ENCODE data around the gene P2RX1.

Gene P2RX1

DNA sequence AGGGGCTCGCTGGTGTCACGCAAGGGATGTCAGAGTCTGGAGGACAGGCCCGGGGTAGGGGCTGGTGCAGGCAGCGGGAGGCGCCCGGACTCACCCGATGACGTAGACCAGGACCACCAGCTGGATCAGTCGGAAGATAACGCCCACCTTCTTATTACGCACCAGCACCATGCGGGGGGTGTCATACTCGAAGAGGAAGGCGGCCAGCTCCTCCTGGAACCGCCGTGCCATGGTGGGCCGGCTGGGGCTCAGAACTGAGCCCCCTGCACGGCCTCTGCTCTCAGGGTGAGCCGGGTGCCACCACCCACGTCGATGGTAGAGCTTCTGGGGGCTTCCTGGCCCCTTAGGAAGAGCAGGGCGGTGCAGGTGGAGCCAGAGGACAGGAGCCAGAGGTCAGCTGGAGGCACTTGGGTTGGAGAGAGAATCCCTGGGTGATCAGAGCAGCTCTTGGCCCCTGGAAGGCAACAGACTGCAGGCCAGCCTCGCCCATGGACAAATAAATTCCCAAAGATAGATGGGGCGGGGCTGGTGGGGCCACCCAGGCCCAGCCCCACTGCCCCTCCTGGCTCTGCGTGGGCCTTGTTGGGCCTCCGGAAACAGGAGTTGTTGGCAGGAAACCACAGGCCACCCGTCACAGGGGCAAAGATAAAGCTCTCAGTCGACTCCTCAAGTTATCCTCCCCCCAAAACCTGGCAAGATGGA, at the start of gene P2RX1:
P2RX1 (minus strand) TSS at position 471 of the 702 bp plus-strand sequence; CDS start at position 231, 240 bp downstream.
- peak; percentile 25 for DNase-seq (ENCODE audit: low spot score)

DNA sequence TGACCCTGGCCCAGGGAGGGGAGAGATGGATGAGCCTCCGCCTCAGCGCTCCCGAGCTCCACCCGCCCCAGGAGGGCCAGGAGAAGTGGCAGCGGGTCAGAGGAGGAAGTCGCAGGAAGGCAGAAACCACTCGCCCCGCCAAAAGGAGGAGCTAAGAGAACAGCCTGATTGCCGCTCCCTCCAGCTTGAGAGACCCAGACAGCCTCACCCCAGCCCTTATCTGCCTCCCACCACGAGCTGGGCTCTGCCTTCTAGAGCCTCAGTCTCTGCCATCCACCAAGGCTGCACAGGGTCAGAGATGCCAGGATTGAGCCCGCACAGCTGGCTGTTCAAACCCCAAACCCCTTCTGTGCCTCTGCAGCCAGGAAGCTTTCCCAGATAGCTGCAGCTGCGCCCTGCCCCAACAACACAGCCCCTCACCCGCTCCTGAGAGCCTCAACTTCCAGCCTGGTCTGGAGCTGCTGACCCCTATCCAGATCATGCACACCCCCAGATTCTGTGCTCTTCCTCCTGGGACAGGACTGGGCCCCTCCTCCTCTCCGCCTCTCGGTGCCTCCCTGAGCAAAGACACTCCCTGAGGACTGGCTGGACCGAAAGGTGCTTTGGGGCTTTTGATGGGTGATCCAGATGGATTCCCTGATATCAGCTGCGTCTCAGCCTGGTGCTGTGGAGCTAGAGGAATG, 49.0 kb upstream of the P2RX1 start:
- peak; percentile 69 for DNase-seq (ENCODE audit: low spot score)

DNA sequence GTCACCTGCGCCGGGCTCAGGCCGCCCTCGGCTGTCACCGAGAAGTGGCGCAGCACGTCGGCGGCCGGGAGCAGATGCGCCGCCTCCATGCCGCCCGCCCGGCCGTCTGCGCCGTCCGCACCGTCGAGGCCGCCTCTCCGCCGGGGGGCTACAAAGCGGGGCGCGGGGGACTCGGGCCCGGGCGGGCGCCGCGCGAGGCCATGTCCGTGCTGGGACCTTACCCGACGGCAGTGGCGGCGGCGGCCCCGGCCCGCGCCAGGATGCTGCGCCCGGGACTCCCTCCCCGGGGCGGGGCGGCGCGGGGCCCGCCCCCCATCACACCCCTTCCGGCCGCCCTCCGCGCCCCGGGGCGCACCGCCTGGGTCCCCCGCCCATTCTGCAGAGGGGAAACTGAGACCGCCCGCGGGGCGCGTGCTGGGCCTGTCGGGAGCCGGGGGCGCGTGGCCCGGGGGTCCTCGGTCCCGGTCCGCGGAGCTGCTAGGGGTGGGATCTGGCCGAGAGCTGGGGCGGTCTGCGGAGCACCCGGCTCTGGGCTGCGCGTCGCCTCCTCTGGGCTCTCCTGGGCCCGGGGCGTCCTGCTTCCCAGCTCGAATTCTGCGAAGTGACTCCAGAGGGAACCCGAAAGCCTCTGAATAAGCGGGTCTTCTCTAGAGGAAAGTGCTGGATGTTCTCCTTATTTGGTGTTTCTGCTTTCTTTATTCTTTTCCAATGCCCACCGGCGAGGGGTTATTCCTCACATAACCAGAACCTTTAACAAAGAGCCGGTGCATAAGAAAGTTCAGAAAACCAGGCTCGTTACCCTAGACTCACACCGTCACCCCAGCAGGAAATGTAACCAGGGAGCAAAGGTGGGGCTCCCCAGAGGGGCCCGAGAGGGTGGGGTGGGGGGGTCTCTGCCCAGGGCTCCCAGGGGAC, 48.2 kb upstream of the P2RX1 start, which contains the start of gene ATP2A3:
ATP2A3 (minus strand) TSS at position 235 of the 915 bp plus-strand sequence; CDS start at position 89, 146 bp downstream.
- peak; percentile 61 for DNase-seq (ENCODE audit: low spot score)

DNA sequence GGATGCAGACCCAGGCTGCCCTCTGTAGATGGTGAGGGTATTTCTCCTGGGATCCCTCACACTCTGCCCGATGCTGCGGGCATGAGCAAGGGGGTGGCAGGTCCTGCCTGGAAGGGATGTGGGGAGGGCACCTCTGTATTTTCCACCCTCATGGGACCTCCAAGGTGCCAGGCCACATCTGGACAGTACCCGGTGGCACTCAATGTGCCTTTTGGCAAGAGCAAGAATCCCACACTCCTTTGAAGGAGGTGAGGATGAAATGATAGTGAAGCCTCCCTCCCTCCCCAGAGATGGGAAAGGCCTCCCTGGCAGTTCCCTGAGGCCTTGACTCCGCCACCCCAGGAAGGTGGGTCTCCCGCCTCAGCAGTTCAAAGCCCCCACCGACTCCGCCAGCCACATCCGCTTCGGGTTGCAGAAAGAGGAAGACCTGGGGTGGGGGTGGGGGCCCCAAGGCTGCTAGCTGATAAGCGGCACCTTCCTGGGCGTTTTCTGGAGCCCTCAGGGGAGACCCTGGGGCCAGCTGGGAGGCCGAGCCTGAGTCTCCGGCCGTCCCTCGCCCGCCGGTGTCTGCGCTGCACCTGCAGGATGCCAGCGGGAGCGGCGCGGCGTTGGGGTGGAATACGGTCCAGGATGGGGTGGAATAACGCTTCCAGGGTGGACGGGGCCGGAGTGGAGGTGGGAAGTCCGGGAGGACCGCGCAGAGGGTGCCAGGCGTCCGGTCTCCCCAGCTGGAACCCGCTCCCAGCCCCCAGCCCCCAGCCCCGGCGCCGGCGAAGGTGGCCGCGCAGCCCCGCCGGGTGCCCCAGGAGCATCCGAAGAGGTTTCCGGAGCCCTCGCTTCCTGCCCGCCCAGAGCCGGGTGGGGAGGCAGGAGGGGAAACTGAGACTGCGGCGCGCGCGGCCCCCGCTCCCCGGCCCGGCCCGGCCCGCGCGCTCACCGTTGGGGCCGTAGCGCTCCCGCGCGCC, 47.3 kb upstream of the P2RX1 start:
- peak; percentile 65 for DNase-seq (ENCODE audit: low spot score)

DNA sequence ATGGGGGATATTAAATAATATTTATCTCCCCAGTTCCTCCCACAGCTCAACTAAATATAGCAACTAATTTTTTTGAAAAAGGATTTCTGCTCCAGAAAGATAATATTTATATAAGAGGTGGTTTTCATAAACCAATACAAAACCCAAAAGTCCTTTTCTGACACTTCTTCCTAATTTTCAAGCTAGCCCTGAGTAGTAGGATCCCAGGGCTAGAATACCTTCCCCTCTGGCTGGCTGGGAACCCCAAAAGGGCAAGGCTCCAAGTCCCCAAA, 46.6 kb upstream of the P2RX1 start:
- DNase-seq (ENCODE audit: low spot score) = no peak

DNA sequence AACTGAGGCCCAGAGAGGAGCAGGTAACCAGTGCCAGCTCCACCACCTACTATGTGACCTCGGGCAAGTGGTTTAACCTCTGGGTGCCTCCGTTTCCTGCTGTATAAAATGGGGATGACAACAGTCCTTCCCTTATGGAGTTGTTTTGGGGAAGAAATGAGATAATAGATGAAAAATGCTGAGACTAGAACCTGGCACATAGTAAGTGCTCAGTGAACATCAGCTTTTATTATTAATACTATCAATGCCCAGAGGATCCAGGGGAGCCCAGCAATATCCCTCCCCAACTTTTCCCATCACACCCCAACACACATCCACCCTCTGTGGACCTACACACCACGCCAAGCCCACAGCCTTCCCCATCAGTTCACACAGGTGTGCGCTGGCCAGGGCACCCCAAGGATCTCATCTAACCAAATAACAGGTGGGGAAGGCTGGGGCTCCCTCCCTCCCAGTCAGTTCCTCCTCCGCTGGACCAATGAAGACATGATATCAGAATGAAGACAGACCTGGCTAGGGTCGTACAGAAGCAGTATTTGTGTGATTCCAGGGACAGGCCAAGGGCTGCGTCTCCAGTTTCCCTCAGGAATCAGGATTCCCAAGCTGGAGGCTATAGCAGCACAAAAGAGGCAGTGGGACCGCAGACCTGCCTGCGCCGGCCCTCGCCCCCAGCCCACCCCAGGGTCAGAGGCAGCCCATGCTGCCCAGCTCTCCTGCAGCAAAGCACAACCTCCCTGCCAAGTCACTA, 46.1 kb upstream of the P2RX1 start:
- no peak for DNase-seq (ENCODE audit: low spot score)

DNA sequence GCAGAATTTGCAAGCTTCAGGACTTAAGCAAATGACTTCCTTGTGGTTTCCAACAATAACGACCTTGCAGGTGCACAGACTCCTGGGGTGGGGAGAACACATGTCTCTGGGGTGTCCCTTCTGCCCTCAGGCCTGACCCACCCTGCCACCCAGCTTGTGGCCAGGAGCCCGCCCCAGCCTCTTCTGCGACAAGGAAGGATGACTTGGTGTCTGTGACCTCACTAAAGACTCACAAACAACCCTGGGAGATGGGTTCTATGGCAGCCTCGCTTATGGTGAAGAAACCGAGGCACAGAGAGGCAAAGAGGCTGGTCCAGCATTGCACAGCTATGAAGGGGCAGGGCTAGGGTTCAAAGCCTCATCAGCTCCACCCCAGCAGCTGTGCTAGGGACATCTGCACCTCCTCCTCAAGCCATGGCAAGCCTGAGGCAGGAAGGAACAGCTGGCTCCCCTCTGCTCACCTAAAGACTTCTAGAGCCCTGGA, 45.3 kb upstream of the P2RX1 start:
- DNase-seq (ENCODE audit: low spot score) = peak; percentile 35

DNA sequence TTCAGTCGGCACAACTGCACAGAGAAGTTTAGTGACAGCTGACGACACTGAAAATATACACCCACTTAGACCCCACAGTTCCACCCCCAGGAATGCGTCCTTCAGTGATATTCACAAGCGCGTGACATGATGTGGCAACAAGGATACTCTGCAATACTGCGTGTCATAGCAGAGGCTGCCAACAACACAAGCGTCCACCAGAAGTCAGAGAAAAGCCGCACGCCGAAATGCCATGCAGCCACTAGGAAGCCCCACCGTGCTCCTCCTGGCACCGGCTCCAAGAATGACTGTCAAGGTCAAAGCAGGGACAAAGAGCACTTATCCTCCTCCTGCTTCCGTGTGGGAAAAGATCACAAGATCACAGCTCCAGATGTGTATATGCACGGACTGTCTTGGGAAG, 44.5 kb upstream of the P2RX1 start:
- no peak for DNase-seq (ENCODE audit: low spot score)

DNA sequence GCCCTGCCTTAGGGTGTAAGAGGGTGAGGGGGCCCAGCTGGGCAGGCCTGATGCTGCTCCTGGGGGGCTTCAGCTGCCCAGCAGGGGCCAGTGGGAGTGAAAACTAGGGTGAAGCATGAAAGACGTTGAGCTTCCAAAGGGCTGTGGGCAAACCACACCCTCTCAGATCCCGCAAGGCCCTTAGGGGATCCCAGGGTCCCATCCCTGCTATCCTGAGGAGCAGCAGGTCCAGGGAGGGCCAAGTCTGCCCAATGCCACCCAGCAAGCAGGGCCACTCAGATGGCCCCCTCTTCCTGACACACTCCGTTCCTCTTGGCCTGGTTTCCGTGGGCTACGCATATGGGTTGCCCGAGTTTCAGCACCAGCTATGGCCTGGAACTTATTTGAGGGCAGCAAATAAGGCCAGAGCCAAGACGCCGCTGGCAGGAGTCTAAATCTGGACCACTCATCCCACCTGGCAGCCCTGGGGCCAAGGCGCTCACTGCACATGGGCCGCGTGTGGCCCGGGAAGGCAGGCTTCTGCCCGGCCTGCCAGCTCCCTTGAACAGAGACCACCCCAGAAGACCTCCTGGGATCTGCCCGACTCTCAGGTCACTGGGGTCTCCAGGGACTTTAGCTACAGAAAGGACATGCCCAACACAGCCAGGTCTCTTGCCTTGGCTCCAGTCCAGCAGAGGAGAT, 43.8 kb upstream of the P2RX1 start:
- no peak for DNase-seq (ENCODE audit: low spot score)

DNA sequence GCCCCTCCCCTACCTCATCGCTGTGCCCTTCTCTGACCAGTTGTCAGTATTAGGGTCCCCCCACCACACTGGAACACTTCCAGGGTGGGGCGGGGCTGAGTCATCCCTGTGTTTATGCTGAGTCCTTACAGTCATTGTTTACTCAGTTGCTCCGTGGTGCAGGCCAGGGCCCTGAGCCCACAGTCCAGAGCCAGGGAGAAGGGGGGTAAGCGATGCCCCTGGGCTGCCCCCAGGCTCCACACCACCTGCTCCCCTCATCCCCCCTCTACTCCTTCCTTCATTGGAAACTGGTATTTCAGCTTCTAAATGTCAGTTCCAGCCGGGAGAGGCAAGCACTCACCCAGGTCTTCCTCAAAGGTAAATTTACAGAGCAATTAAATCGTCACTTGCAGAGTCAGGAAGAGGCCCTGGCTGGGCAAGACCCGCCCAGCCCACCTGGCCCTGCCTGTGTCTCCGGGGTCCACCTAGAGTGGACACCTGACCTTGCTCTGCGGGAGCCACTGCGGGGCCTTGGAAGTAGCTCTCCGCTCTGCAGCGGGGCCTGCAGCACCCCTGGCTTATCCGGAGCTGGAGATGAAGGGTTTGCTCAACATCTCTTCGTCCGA, 43.1 kb upstream of the P2RX1 start:
- DNase-seq (ENCODE audit: low spot score) = no peak

DNA sequence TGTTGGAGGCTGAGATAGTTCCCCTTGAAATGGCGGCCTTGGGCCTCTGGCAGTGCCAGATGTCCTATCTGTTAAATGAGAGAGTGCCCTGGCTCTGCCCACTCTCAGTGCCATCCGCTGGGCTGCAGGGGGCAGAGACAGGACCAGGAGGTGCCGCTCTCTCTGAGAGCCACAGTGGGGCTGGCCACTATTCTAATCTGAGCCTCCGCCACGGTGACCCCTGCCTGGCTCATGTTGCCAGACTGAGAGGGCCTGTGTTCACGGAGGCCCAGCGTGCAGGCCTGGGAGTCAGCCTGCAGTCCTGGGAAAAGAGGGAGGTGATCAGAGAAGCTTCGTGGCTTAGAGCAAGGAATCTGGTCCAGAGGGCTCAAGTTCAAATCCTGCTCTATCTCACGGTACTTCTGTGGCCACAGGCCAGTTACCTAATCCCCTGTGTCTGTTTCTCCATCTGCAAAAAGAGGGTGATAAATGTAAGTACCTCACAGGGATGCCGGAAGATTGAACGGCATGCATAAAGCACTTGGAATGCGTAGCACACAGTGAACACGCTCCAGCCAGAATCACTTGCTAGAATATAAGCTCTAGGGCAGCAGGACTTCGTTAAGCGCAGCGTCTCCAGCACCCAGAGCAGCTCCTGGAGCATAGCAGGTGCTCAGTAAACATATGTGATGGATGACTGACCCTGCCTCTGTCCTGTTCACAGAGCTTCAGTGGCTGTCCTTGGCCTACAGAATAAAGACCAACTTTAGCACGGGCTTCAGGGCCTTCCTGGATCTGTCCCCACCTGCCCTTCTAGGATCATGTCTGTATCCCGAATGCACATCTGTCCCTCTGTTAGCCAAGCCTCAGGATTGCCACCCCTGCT, 41.7 kb upstream of the P2RX1 start:
- no peak for DNase-seq (ENCODE audit: low spot score)

DNA sequence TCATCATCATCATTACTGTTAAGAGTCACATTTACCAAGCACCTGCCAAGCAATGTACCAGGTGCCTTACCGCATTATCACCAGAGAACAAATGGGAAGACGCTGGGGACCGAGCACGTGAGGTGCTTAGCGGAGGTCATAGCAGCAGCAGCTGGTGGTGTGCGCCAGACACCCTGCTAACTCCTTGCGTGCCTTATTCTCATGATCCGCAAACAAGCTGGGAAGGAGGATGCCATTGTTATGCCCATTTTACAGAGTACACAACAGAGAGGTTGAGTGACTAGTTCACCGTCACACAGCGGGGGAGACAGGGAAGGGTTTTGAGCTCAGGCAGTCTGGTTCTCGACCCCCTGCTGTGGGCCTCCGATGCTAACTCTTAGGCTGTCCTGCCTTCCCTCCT, 40.7 kb upstream of the P2RX1 start:
- no peak for DNase-seq (ENCODE audit: low spot score)

DNA sequence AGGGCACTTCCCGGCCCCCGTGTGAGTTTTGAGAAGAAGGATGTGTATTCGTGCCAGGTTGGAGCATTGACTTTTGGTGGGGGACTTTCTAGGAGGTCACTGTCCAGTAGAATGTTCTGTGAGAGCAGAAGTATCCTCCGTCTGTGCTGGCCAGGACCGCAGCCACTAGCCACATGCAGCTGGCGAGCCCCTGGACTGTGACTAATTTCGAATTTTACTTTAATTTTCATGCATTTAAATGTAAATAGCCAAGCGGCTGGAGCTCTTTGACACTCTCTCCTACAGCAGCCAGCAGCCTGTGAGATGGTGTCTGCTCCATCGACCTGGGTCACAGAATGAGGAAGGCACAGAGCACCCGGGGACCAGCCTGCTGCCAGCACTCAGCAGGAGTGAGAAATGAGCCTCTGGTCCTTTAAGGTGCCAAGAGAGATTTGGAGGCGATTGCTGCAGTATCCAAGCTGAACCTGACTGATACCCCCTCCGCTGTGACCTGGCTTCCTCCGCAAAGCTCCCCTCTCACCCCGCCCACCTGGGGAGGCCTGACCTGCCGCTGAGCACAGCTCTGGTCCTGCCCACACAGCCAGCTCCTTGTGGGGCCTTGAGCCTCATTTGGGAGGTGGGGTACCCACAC, 40.2 kb upstream of the P2RX1 start:
- DNase-seq (ENCODE audit: low spot score) = no peak

DNA sequence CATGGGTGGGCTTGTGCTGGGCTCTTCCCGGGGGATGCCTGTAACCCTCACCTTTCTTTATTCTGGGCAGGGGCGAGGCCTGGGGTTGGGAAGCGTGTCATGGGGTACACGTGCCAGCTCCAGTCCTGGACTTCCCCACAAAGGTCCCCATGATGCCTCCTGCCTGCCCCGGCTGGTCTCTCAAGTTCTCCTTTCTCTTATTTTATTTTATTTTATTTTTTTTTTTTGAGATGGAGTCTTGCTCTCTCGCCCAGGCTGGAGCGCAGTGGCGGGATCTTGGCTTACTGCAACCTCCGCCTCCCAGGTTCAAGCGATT, 39.4 kb upstream of the P2RX1 start:
- DNase-seq (ENCODE audit: low spot score) = no peak

DNA sequence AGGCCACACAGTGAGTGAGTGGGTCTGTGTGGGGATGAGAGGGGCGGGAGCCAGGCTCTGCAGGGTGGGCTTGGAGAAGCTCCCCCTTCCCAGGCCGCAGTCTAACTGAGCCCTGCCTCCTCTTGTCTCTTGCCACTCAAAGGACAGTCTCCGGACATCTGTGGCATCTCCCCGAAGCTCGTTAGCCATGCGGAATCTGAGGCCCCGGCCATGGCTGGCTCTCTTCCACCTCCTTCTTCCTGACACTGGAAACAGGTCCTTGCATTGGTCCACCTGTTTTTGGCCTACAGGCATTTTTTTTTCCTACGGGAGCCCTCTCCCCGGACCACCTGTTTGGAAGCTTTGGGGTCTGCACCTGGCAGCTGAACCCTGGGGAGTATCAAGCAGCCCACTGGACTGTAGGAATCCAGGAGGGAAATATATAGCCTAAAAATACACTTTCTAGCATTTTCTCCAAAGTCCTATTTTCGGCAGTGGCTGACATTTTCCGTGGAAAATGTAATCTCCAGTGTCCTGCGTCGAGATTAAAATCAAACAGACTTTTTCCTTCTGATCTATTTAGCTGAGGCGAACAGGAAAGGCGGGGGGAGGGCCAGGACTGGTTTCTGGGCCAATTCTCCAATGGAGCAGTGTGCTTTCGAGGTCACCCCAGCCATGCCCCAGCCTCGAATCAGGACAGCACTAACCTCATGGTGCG, 38.9 kb upstream of the P2RX1 start:
- DNase-seq (ENCODE audit: low spot score) = no peak

DNA sequence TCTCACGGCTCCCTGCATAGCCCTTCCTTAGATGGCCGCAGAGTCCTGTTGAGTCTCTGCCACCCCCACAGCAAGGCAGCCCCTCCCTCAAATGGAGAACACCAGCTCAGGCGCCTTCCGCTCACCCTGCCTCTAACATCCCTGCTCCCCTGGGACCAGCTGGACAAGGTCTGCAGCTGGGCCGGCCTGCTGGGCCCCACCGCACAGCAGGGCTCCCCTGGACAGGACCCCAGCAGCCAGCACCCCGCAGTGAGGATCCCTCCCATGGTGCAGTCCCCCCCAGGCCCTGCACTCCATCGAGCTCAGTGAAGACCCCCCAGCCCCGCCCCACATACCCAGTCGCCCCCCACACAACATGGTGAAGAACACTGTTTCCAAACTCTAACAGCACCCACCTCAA, 37.8 kb upstream of the P2RX1 start:
- DNase-seq (ENCODE audit: low spot score) = no peak

DNA sequence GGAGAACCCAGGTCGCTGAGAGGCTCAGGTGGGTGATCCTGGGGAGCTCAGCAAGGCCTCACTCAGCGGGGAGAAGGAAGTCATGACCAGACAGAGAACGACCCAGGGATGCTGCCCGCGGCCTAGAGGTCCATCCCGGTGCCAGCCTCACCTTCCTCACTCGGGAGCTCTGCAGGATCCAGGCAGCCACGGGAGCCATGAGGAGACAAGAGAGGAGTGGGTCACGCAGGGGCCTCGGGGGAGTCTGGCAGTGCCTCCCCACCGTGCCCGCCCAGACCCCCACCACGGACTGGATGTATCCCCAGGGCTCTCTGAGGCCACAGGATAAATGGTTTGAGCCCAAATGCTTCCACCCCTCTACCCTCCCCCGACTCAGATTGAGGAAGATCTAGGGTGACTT, 37.3 kb upstream of the P2RX1 start:
- no peak for DNase-seq (ENCODE audit: low spot score)

DNA sequence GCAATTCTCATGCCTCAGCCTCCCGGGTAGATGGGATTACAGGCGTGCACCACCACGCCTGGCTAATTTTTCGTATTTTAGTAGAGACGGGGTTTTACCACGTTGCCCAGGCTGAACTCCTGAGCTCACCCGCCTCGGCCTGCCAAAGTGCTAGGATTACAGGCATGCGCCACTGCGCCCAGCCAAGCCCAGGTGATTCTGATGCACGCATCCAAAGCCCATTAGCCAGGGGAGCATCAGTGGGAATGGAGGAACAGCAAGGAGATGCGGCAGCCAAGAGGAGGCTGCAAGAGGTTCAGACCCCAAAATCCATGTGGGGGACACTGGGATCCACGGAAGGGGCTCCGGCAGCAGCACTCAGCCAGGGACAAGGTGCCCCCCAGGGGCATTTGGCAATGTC, 35.9 kb upstream of the P2RX1 start:
- no peak for DNase-seq (ENCODE audit: low spot score)
